A673 (cell line): ENCODE results near the gene GCN1. TPM values are rescaled to one million over a fixed set of nuclear protein-coding genes. Genes with fewer than 3 reads are reported as not detected.
A peak's percentile ranks its signal among the peaks of the same experiment; 100 is the strongest.

Source experiments
- BruUV-seq: library from RNA; stranded (reverse); fragments of 400-500 nt; replicated peaks from 2 replicates; lab custom pipeline; 2021; lab: Mats Ljungman, UMichigan
- CTCF ChIA-PET: fragments of 300-600 bp; sonication (Branson Sonifier 250); formaldehyde crosslinking; loops from one replicate; lab custom pipeline; 2022; ENCODE audit warnings: antibody characterized with exemption; lab: Charles Lee
- POLR2A ChIA-PET: fragments of 300-600 bp; sonication (Branson Sonifier 250); formaldehyde crosslinking; loops from one replicate; lab custom pipeline; 2022; ENCODE audit warnings: antibody characterized with exemption; ENCODE audit not compliant: low non-redundant PET; lab: Charles Lee
- DNase-seq: peaks from one replicate; pipeline ENCODE4 v3.0.0-alpha.2; 2015; ENCODE audit warnings: low spot score
- H3K27ac ChIP-seq: fragments of 200-600 bp; sonication (generic); 2 replicates; pipeline ENCODE4 v1.5.1; 2016; ENCODE audit warnings: mixed run types, low read depth, mild to moderate bottlenecking, mixed read lengths, antibody characterized with exemption, low read length; ENCODE audit not compliant: poor library complexity, severe bottlenecking
- H3K27me3 ChIP-seq: fragments of 200-600 bp; sonication (generic); replicated peaks from 2 replicates; pipeline ENCODE4 v1.6.1; 2017; ENCODE audit warnings: mixed run types, low read depth, mild to moderate bottlenecking, mixed read lengths, antibody characterized with exemption, low read length; ENCODE audit not compliant: insufficient read depth, poor library complexity
- H3K36me3 ChIP-seq: fragments of 200-600 bp; sonication (generic); 2 replicates; pipeline ENCODE4 v1.6.1; 2016; ENCODE audit warnings: mixed run types, mild to moderate bottlenecking, mixed read lengths, antibody characterized with exemption, low read length; ENCODE audit not compliant: insufficient read depth, poor library complexity, severe bottlenecking
- H3K4me1 ChIP-seq: fragments of 200-600 bp; sonication (generic); 2 replicates; pipeline ENCODE4 v1.6.1; 2017; ENCODE audit warnings: mixed run types, mild to moderate bottlenecking, mixed read lengths, antibody characterized with exemption, low read length; ENCODE audit not compliant: insufficient read depth, poor library complexity, severe bottlenecking
- H3K4me3 ChIP-seq: fragments of 200-600 bp; sonication (generic); 2 replicates; pipeline ENCODE4 v1.5.1; 2016; ENCODE audit warnings: low read depth, mixed run types, mild to moderate bottlenecking, mixed read lengths, low read length; ENCODE audit not compliant: poor library complexity, severe bottlenecking
- H3K9me3 ChIP-seq: fragments of 200-600 bp; sonication (generic); 2 replicates; pipeline ENCODE4 v1.6.1; 2016; ENCODE audit warnings: mixed run types, low read depth, mild to moderate bottlenecking, mixed read lengths, antibody characterized with exemption, low read length; ENCODE audit not compliant: poor library complexity, severe bottlenecking
- EZH2 ChIP-seq: fragments of 200-600 bp; sonication (generic); IDR thresholded peaks from 2 replicates; pipeline ENCODE4 v1.6.1; 2017; ENCODE audit warnings: borderline replicate concordance, low read depth, mild to moderate bottlenecking, mixed read lengths, antibody characterized with exemption, low read length; ENCODE audit not compliant: poor library complexity, severe bottlenecking
- intact Hi-C: fragments of 100-400 bp; cut with micrococcal nuclease; formaldehyde crosslinking; loops from one replicate; pipeline ENCODE4 v1.10.0; 2022; ENCODE audit not compliant: unreplicated experiment
- total RNA-seq: library from RNA; stranded (reverse); gene quantifications from 2 replicates; pipeline ENCODE4 v1.2.3, GENCODE V29; 2021
- TF ChIP-seq, protein P1 (sequence below): fragments of 300-800, 200-600 bp; sonication (generic); conservative IDR thresholded peaks from 2 replicates; pipeline ENCODE4 v1.5.1; 2017; ENCODE audit warnings: low read depth, mild to moderate bottlenecking, antibody characterized with exemption, low read length, moderate library complexity, mixed read lengths

GCN1 gene
- total RNA-seq, 1 experiment from 2014 or later: 129 TPM

DNA sequence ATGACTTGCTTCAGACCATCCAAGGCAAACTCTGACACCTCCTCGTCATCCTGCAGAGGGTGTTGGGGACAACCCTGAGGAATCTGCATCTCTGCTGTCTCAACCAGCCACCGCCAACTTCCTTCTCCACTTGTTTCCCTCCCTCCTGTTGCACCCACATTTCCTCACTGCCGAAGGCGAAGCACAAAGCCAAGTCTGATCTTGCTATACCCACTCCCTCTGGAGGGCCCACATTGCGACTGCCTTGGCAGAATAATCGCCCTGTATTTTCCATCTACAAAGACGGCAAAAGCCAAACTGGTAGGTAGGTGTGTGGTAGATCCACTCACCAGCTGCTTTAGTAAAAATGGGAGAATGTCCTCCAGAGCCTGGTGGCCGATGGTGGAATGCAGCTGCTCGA lies 56.1 kb downstream of the GCN1 start:
- ChIA-PET POLR2A (no interaction called here), CTCF (no interaction called here)
- Histone ChIP-seq H3K4me1 (no peaks in the 10 kb centered on the region), H3K9me3 (no peaks in the 10 kb centered on the region), H3K4me3 (no peak overlapping the region), H3K36me3 (peaks cover 92% of the 10 kb centered on the region), H3K27me3 (no peaks in the 10 kb centered on the region), H3K27ac (no peak overlapping the region)
- no peak for DNase-seq
- intact Hi-C loops: no loop called here
- TF ChIP-seq, protein P1, sequence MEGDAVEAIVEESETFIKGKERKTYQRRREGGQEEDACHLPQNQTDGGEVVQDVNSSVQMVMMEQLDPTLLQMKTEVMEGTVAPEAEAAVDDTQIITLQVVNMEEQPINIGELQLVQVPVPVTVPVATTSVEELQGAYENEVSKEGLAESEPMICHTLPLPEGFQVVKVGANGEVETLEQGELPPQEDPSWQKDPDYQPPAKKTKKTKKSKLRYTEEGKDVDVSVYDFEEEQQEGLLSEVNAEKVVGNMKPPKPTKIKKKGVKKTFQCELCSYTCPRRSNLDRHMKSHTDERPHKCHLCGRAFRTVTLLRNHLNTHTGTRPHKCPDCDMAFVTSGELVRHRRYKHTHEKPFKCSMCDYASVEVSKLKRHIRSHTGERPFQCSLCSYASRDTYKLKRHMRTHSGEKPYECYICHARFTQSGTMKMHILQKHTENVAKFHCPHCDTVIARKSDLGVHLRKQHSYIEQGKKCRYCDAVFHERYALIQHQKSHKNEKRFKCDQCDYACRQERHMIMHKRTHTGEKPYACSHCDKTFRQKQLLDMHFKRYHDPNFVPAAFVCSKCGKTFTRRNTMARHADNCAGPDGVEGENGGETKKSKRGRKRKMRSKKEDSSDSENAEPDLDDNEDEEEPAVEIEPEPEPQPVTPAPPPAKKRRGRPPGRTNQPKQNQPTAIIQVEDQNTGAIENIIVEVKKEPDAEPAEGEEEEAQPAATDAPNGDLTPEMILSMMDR: no peak
- TF ChIP-seq EZH2: no peak
- no TSS peak for BruUV-seq

- H3K27ac ChIP-seq: no peak overlapping the region
- ChIA-PET CTCF (no interaction called here), POLR2A (no interaction called here)
- TF ChIP-seq, protein P1: no peak
- TF ChIP-seq EZH2: no peak
- intact Hi-C loops: no loop called here
- H3K9me3 ChIP-seq: no peaks in the 10 kb centered on the region
- no peaks in the 10 kb centered on the region for H3K4me1 ChIP-seq
- peaks cover 94% of the 10 kb centered on the region for H3K36me3 ChIP-seq
- no peak for DNase-seq
- TSS peak; percentile 47 for BruUV-seq
- no peak overlapping the region for H3K4me3 ChIP-seq
- no peaks in the 10 kb centered on the region for H3K27me3 ChIP-seq
Observed at GRCh38 chr12:120137833-120138232, 56.7 kb downstream of the GCN1 start.

DNA sequence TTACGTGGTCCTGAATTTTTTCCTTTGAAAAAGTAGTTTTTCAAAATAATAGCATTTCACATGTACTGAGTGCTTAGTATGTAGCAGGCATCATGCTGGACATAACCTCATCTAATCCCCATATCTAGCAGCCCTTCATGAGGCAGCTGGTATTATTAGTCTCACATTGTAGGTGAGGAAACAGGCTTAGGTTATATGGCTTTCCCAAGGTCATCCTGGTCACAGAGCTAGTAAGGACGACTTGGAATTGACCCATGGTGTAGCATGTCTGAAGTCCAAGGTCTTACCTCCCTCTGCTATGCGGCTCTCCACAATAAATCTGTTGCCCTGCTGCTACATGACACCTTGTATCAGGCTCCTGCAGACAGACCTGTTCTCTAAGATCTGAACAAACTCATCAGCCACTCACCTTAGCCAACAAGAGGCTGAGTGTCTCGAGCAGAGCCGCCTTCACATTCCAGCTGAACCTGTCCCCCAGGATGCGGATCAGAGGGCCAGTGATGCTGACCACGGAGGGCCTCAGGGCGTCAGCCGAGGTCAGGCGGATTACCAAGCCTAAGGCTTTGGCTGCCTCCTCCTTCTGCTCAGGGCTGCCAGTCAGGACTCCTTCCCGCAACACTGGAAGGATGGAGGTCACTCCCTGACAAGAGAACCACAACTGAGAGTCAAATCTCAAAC lies 58.3 kb downstream of the GCN1 start:
- Histone ChIP-seq H3K27me3 (no peaks in the 10 kb centered on the region), H3K4me1 (no peaks in the 10 kb centered on the region), H3K27ac (no peak overlapping the region), H3K4me3 (no peak overlapping the region), H3K9me3 (no peaks in the 10 kb centered on the region), H3K36me3 (peaks cover 94% of the 10 kb centered on the region)
- POLR2A ChIA-PET: no interaction called here
- intact Hi-C loops: no loop called here
- no peak for TF ChIP-seq EZH2
- TF ChIP-seq, protein P1: no peak
- CTCF ChIA-PET: no interaction called here
- no TSS peak for BruUV-seq
- DNase-seq: no peak
